NCI-H1048 (cell line): ENCODE results near the gene SNTA1.
"Not testable (repeated sequence)": the region's sequence is repeated elsewhere in the genome, so short reads cannot be mapped to it uniquely, and the experiment has no call there.

Experiments used
- DNase-seq: peaks from one replicate; lab custom pipeline; 2025; lab: John Stamatoyannopoulos, UW

SNTA1 gene

DNA sequence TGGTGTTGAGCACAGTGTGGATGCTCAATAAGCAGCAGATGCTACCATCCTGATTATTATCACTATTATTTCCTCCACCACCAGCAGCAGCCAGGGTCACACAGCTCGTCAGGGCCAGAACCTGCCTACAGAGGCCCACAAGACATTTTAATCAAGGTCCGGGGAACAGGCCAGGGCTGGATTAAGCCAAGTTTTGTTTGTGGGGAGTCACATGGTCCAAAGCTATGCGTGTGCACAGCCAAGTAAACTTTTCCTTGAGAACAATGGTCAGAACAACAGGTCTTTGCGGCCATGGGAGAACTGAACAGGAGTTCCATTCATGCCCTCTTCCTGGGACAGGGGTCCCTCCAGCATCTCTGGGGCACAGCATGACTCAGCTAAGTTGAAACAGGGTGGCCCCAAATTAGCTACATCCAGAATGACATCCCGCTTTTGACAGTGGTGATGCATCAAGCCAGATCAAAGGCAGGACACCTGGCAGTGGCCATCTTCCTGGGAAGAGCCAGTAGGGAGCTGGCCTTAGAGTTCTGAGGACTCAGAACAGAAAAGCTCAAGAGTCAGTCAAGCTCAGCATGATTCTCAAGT, 11.7 kb downstream of the SNTA1 start:
- DNase-seq: no peak

DNA sequence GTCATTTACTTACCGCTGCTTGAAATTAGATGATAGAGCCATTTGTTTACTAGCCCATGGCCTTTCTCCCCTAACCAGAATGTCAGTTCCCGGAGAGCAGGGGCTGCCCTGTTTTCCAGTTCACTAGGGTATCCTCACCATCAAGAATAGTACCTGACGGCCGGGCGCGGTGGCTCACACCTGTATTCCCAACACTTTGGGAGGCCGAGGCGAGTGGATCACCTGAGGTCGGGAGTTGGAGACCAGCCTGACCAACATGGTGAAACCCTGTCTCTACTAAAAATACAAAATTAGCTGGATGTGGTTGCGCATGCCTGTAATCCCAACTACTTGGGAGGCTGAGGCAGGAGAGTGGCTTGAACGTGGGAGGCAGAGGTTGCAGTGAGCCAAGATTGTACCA, 19.7 kb downstream of the SNTA1 start:
- DNase-seq: not testable (repeated sequence)

DNA sequence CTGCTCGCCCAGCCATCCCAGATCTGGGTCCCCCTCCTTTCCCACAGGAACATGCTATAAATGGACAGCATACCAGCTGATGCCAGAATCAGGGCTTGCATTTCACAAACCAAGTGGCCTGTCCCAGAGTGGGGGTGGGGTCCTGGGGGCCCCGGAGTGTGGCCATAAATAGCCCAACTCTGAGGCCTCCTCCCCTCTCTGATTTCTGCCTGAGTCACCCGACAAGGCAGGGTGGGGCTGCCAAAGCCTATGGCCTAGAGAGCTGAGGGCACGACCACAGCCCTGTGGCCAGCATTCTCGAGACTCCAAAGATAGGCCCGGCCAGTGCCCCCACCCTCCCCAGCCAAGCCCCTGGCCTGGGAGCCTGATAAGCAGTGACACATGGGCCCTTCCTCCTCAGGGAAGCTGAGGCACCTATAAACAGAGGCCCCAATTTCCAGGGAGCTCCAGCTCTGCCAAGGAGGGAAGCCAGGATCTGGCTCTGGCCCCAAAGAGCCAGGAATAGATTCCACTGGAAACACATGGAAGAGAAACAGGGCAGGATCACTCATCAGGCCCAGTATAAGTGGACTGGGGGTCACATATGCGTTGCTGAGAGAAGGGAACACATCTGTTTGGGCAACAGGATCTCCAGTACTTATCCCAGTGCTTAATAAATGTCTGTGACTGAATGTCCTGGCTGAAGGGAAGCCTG, 20.3 kb downstream of the SNTA1 start:
- DNase-seq: no peak

DNA sequence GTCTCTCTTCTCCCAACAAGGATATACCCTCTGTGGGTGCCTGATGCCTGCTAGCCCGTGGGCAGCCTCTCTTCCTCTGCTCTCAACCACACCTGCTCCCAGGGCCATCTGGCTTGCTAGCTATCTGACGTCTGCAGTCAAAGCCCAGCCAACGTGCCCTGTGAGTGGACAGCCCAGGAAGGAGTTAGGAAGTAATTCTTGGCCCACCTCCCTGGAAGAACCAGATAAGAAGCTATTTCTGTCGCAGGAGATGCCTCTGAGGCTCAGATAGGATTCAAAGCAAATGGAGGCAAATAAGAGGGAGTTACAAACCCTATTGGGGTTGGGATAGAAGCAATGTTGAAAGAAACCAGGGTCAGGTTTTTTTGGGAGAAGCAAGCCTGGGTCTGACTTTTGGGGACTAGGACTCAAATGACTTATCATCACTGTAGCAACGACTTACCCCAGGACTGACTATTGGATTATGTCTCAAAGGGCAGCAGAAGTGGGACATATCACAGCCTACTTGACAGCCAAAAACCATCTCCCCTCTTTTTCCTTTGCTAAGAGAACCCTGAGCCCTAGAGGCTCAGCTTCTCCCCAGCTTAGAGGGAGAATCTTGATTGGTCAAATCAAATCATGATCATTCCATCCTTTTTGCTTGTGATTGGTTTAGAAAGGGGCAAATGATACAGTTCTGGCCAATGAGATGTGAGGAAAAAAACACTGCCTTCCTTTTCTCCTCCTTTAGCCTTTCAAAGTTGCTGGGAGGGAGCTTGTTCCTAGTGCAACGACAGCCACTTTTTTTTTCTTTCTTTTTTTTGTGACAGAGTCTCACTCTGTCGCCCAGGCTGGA, 24.2 kb downstream of the SNTA1 start:
- no peak for DNase-seq

DNA sequence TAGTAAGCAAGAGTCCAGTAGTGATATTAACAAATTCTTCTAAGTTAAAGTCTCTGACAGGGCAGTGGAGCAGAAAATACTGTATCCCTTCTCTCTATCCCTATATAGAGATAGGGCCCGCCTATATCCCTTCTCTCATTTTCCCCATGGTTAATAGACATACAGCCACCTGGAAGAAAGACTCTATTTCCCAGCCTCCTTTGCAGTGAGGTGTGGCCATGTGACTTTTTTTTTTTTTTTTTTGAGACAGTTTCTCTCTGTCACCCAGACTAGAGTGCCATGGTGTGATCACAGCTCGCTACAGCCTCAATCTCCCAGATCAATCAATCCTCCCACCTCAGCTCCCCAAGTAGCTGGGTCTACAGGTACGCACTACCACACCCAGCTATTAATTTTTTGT, 25.5 kb downstream of the SNTA1 start:
- DNase-seq: no peak

DNA sequence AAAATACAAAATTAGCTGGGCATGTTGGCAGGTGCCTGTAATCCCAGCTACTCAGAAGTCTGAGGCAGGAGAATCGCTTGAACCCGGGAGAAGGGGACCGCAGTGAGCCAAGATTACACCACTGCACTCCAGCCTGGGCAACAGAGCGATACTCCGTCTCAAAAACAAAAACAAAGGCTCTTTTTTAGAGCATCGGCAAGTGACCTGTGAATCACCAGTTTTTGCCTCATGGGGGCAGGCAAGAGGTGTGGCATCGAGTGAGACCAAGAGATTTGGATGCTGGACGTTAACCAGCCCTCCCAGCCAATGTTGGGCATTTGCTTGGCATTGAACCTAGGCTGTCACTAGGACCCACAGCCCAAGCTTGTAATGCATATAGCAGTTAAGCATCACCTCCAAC, 27.6 kb downstream of the SNTA1 start:
- DNase-seq: no peak

DNA sequence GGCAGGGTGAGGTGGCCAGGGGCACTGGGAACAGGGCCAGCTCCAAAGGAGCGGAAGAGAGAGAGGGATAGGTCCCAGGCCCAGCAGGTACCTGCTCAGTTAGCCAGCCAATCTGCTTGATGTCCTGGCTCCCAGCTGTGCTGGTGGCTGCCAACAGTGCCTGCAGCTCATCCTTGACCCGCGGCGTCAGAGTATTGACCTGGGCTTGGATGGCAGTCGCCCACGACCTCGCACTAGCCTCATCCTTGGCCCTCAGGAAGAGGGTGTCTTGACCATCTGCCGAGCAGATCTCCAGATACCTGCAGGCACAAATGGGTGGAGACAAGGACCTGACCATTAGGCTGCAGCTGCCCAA, 31.1 kb downstream of the SNTA1 start:
- DNase-seq: no peak

DNA sequence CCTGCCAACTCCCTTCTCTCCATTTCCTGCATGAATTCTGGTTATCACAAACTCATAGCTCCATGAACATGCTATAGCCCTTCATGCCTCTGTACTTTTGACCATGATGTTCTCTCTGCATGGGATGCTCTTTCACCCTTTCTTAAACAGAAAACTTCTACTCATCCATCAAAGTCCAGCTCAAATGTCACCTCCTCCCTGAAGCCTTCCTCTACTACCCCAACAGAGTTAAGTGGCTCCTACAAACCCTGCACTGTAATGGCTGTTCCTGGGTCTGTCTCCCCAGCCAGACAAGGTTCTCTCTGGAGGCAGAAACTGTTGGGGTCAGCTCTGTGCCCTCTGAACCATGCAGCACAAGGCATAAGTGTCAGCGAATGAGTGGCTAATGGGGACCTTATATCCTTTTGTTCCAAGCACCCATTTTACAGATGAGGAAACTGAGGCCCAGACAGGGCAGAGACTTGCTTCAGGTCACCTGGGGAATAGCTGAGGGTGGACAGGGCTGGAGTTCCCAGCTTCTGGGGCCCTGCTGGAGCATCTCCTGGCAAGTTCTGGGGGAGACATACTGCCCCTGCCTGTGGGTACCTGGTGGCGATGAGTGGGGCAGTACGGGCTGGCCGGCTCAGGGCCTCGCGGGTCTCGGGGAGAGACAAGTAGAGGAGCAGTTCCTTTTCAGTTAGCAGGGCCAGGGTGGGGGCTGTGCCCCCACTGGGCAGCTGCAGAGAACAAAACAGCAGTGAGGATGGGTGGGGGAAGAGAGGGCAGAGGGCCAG, 31.7 kb downstream of the SNTA1 start:
- no peak for DNase-seq

DNA sequence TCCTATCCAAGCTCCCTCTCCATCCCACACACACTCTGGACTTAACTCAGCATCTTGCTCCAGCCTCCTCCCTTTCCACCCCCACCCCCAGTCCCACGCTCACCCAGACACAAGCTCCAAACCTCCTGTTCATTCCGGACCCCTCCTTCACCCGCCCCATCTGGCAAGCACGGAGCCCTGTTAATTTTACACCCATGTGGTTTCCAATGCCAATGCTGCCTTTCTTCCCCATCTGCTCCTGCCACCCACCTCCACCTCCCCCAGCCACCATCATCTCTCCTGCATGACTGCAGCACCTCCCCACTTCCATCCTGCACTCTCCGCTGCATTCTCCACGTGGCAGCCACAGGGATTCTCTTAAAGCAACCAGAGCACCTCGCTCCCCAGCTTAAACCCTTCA, 32.3 kb downstream of the SNTA1 start:
- no peak for DNase-seq

DNA sequence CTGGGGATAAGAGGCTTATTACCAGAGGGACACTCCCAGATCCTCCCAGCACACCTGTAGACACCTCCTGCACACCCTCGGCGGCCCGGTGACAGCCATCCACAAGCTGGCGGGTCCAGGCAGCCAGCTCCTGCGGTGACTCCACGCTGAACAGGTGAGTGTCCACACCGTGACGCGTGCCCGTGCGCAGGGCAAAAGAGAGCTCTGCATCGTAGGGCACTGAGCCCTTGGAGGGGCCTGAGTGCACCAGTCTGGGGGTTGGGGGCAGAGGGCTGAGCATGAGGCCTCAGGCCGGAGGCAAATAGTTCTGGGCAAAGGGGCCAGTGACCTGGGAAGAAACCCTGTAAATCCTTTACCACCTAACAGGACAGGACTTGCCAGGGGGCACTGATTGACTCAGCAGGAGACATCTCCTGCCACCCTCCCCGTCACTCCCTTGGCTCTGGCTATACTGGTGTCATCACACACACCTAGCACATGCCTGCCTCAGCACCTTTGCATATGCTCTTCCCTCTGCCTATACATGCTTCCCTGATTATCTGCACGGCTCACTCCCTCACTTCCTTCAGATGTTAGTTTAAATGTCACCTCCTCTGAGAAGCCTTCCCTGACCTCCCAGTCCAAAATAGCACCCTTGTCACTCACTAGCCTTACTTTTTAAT, 33.4 kb downstream of the SNTA1 start:
- no peak for DNase-seq

DNA sequence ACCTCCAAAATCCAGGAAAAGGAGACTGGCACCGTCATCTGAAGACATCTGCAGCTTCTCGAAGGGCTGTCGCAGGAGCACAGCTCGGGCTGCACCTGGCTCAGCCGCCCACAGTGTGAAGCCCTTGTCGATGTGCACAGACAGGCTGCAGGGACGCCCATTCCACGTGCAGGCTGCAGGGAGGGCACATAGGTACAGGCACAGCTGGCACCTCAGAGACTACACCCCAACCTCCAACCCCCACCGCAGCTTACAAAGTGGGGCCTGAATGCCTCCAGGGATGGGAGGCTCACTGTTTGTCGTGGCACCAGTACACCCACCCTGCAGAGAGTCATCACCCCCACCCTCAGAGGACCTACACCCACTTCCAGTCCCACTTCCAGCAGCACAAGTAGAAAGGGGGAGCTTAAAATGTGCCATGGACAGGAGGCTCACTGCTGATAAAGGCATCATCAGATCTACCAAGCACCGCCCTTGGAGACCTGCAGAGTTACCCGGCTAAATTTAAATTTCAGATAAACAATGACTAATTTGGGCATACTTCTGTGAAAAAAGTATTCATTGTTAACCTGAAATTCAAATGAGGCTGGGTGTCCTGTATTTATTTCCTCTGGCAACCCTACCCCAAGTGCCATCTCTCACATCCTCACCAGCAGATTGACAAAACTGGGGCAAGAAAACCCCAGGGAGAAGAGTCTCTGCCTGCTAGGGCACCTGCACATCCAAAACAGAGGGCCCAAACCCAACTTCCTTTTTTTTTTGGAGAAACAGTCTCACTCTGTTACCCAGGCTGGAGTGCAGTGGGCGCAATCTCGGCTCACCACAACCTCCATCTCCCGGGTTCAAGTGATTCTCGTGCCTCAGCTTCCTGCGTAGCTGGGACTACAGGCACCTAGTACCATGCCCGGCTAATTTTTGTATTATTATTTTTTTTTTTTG, 34.6 kb downstream of the SNTA1 start:
- DNase-seq: no peak

DNA sequence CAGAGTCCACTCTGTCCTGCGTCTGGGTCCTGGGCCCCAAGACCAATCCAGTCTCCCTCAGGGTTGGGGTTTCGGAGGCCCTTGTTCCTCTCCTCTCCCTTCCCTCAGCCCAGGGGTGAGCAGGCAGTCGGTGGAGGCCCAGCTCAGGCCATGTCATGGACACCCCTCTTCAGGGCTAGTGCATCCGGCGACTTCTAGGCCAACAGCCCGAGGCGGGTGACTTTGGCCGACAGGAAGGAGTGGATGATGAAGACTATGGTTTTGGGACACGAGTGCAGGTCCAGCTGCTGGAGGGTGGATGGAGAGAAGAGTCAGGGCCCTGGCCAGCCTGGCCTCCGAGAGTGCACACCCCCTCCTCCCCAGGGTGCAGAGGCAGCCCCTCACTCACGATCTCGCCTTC, 35.2 kb downstream of the SNTA1 start:
- no peak for DNase-seq

DNA sequence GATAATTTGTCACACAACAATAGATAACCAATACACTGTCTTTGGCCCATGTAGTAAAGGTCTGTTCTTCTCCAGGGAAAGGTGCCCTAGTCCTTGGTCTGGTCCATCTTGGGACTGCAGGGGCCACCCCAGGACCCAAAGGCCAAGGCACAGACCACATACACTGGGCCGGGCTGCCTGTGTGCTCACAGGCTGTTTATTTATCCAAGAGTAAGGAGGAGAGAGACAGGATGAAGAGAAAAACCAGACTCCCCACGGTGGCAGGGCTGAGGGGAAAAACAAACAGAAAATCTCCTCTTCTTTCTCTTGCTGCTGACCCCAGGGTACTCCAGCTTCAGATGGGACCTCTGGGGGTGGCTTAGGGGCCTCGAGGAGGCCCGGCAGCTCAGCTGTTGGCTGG, 35.8 kb downstream of the SNTA1 start:
- DNase-seq: no peak

DNA sequence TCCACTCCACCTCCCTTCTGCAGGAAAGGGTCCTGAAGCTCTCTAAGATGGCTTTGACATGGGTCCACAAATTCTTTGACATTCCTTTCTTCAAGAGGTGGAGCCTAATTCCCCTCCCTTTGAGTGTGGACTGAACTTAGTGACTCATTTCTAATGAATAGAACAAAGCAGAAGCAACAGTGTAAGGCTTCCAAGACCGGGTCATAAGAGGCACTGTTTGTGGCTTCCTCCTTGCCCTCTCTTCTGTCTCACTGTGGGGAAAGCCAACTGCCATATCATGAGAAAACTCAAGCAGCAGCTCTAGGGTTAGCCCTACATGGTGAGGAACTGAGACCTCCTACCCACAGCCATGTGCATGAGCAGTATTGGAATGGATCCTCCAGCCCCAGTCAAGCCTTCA, 36.3 kb downstream of the SNTA1 start:
- no peak for DNase-seq

DNA sequence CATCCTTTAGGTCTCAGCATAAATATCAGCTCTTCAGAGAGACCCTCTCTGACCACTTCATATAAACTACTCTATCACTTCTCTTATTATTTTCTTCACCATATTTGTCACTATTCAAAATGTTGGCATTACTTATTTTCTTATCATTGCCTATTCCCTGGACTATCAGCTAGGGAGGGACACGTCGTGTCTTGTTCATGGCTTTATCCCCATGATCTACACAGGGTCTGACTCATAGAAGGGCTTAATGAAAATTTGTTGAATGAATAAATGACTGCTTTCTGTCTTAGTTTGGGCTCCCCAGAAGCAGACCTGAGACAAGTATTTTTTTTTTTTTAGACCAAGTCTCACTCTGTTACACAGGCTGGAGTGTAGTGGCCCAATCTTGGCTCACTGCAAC, 39.3 kb downstream of the SNTA1 start:
- no peak for DNase-seq

DNA sequence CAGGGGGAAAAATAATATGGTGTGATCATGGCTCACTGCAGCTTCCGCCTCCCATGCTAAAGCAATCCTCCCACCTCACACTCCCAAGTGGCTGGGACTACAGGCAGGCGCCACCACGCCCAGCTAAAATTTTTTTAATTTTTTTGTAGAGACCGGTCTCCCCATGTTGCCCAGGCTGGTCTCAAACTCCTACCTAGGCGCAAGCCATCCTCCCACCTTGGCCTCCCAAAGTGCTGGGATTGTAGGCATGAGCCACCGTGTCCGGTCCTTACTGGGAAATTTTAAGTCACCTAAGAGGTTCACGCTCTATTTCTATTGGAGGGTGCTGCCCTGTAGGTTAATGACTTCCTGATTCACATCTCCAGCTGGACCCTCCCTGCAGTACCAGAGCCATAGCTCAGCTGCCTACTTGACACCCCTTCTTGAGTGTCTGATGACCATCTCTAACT, 41.6 kb downstream of the SNTA1 start:
- no peak for DNase-seq

DNA sequence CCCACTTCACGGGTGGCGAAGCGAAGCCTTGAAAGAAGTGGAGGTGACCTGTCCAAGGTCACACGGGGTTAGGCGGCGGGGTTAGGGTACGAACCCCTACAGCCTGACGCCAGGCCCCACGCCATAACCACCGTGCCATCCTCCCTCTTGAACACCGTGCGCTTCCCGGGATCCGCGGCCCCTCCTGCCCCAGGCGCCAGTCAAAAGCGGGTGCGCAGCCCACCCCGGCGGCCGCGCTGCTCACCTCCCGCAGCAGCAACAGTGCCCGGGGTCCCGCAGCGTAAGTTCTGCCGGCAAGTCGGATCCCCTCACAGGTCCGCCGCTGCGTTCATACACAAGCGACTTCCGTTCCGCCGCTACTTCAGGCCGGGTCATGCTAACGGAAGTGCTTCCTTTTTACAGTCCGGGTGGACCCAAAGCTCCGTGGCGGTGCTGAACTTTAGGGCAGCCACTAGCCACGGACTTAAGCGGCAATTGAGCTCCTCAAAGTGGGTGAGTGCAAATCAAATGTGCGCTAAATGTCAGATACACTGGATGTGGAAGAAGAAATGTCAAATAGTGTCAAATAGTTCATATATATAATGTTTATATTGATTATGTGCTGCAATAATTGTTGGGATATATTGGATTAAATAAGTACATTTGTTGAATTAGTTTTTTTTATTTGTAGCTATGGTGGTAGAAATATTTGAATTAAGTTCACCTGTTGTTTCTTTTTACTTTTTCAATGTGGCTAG, 42.2 kb downstream of the SNTA1 start, which contains the start of gene CDK5RAP1:
Gene CDK5RAP1, minus strand, starts transcription at position 336 of the 737 bp plus-strand sequence. CDS start 4,455 bp downstream, outside the sequence.
- peak; percentile 79 for DNase-seq

DNA sequence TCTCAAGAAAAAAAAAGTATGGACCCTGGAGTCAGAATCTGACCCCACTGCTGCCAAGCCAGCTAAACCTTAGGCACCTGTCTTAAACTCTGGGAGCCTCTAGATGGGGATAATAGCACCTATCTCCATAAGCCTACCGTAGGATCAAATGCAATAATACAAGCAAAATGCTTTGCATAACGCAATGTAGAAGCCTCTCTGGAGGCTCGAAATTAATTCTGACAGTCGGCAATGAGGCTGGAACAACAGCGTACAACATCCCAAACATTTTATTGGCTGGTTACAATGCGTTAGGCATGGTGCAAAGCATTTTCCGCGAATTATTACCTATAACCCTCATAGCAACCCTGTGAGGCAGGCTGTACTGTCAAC, 42.8 kb downstream of the SNTA1 start:
- DNase-seq: no peak

DNA sequence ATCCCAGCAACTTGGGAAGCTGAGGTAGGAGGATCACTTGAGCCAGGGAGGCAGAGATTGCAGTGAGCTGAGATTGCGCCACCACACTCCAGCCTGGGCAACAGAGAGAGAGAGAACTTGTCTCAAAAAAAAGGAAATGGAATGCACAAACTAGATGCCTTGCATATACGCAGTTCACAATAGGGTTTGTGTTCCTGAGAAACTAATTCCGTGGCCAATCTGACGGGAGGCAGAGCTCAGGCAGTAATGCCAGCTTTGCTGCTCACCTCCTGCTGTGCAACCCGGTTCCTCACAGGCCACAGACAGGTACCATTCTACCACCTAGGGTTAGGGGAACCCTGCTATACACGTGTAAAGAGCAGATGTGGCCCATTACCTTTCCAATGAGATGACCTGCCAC, 43.6 kb downstream of the SNTA1 start:
- no peak for DNase-seq

DNA sequence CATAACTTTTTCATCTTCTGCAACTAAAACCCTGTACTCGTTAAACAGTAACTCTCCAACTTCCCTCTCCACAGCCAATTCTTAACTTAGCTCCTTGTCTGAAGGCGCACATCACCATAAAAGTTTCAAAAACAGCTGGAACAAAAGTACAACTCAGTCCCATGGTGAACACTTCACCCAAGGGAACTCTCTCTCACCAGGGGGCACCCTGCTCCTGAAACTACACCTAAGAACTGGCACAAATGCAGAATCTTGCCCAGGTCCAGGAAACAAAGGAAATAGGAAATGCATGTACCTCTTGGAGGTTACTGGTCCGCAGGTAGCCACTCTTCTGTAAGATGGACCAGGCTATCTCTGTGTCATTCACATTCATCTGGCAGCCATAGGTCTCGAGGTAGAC, 48.8 kb downstream of the SNTA1 start:
- no peak for DNase-seq
